Measurements from ENCODE around the gene FAM98A.

DNA sequence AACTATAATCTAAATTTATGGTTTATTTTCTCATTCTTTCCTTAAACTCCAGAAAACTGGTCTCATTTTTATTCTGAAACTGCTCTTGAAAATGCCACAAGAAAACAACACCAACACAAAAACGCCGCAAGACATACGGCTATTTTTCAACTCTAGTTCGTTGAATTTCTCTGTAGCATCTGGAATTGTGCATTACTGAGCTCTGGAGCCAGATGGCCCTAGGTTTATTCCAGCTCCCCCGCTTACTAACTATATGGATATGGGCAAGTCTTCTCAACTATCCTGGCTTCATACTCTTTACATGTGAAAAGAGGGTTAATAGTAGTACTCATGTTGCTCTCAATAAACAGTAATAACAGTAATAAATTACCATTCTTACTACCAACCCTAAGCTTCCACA, 19.9 kb downstream of the FAM98A start:
- TF ChIP-seq, protein P1, sequence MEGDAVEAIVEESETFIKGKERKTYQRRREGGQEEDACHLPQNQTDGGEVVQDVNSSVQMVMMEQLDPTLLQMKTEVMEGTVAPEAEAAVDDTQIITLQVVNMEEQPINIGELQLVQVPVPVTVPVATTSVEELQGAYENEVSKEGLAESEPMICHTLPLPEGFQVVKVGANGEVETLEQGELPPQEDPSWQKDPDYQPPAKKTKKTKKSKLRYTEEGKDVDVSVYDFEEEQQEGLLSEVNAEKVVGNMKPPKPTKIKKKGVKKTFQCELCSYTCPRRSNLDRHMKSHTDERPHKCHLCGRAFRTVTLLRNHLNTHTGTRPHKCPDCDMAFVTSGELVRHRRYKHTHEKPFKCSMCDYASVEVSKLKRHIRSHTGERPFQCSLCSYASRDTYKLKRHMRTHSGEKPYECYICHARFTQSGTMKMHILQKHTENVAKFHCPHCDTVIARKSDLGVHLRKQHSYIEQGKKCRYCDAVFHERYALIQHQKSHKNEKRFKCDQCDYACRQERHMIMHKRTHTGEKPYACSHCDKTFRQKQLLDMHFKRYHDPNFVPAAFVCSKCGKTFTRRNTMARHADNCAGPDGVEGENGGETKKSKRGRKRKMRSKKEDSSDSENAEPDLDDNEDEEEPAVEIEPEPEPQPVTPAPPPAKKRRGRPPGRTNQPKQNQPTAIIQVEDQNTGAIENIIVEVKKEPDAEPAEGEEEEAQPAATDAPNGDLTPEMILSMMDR (IDR thresholded peaks at IDR 0.05) = no peak
- TF ChIP-seq POLR2A (IDR thresholded peaks at IDR 0.05) = no peak
